SK-MEL-5 (cell line): ENCODE results near the gene SYNE1. TPM values are rescaled to one million over a fixed set of nuclear protein-coding genes. Genes with fewer than 3 reads are reported as not detected.
"Not testable (repeated sequence)": the region's sequence is repeated elsewhere in the genome, so short reads cannot be mapped to it uniquely, and the experiment has no call there.

Experiments used
- DNase-seq: peaks from one replicate; pipeline ENCODE4 v3.0.0-alpha.2; 2016; ENCODE audit warnings: low read depth, low spot score
- in situ Hi-C: cut with HindIII; loops from 2 replicates; pipeline ENCODE4 v1.10.0; 2016; ENCODE audit warnings: low sequenced_read_pairs, high pct_unique_total_duplicates, low pct_unique_long_range_greater_than_20kb
- total RNA-seq: library from RNA; depleted of rRNA; stranded (reverse); fragments of >200 nt; shearing (Covaris generic); gene quantifications from 2 replicates; pipeline ENCODE4 v1.2.3, GENCODE V29; 2014

SYNE1 gene
- total RNA-seq, 1 experiment from 2014 or later = 25.5 TPM

DNA sequence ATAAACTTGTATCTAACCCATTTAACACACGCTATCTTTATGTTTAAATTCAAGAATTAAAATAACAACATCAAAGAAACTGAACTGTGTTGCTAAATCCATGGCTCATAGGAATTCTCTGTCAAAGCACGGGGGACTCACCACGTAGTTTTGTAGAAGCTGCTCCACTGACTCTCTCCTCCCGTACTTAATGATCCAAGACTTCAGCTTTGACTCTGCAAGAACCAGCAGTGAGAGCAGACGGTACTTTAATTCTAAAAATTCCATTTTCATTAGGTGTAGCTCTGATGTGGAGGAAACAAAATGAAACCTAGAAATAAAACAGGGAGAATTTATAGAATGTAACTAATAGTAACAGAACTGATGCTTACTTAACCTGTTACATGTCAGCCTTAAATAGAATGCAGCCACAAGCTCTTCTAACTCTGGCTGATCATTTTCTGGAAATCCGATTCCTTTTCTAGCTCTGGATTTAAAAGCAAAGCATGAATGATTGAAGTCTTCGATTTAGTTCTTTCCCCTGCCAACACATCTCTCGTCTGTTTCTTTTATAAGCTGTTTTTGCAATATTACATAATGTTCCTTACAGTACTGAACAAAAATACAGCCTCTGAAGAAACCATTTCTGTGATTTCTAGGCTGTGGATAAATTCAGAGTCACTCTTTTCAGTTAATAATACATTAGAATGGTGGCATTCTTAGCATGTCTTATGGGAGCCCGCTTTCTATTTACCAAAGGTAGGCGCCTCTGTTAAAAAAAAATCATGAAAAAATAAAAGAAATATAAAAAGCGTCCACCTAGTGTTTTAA lies 165.5 kb downstream of the SYNE1 start:
- in situ Hi-C loops = no loop called here
- no peak for DNase-seq

- DNase-seq = peak; percentile 20
- in situ Hi-C loops = no loop called here
Measured at GRCh38 chr6:152463164-152463563, 174.0 kb downstream of the SYNE1 start.

DNA sequence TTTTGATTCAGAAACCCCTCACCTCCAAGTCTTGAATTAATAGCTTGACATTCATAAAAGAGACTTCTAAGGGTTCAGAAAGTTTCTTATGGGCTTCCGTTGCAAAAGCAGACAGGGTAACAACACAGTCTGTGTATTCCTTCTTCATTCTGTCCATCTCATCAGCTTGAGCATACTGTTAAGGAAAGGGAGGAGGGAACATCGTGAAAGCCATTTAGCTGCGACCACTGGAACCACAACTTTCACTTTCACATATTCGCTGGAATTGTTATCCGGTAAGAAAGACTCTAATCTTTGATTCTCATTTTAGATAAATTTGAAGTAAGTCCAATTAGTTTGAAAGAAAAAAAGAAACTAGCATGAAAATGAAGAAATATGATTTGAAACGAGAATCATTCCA lies 174.4 kb downstream of the SYNE1 start:
- in situ Hi-C loops = no loop called here
- peak; percentile 75 for DNase-seq

GRCh38 chr6:152461556-152461955 lies 175.6 kb downstream of the SYNE1 start:
- in situ Hi-C loops = no loop called here
- DNase-seq = no peak

GRCh38 chr6:152458648-152459644 lies 178.2 kb downstream of the SYNE1 start:
- in situ Hi-C loops = no loop called here

GRCh38 chr6:152457949-152458624 lies 179.1 kb downstream of the SYNE1 start:
- in situ Hi-C loops = no loop called here
- DNase-seq = no peak

More at GRCh38 chr6:152458648-152459644, 178.2 kb downstream of the SYNE1 start:
- DNase-seq = peak; percentile 37

DNA sequence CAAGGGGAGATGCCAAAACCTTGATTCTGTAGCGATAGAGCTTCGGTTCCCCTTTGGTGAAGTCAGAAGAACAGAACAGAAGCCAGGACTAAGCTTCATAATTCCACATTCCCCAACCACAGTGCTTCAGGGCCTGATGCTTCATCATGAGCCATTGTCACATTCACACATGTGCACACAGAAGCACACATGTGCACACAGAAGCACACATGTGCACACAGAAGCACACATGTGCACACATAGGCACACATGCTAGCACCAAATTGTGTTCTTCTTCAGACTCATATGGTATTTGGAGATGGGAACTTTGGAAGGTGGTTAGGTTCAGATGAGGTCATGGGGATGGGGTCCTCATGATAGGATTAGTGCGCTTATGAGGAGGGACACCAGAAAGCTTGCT lies 183.2 kb downstream of the SYNE1 start:
- DNase-seq = no peak
- in situ Hi-C loops = no loop called here

DNA sequence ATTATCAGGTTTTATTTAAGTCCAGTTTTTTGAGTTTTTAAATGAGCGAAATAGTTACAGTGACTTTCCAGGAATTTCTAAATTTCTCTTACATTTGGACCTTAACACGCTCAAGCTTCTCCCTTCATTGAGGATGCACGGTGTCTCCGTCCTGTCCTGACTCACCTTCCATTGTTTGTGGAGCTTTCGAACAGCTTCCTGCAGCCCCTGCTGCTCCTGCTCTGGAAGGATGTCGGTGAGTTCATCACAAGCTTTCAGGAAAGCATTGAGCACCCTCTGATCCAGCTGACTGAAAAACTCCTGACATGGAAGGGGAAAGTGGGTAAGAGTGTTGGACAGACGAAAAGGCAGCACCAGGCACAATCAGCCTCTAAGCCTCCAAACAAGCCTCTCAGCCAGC lies 183.7 kb downstream of the SYNE1 start:
- no peak for DNase-seq
- in situ Hi-C loops = no loop called here

GRCh38 chr6:152452639-152453038 lies 184.5 kb downstream of the SYNE1 start:
- in situ Hi-C loops = no loop called here
- no peak for DNase-seq

DNA sequence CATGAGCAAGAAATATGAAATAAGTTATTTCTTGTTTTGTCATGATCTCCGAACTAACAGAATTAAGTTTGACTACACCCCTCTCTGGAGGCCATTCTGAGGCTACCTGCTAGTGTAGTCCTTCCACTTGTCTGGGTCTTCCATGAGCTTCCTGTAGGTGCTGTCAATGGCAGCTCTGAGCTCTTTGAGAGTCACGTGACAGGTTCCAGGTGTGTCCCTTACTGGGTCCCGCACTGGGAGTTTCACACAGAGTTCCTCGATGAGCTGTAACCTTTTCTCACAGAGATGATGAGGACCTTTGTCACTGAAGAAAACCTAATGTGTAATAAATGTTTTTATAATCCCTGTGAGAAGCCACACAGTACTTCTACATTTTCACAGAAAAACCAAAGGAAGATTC lies 186.6 kb downstream of the SYNE1 start:
- no peak for DNase-seq

GRCh38 chr6:152441902-152442301 lies 195.3 kb downstream of the SYNE1 start:
- in situ Hi-C loops = no loop called here
- DNase-seq = no peak

More for the DNA sequence above, 186.6 kb downstream of the SYNE1 start:
- in situ Hi-C loops = no loop called here

DNA sequence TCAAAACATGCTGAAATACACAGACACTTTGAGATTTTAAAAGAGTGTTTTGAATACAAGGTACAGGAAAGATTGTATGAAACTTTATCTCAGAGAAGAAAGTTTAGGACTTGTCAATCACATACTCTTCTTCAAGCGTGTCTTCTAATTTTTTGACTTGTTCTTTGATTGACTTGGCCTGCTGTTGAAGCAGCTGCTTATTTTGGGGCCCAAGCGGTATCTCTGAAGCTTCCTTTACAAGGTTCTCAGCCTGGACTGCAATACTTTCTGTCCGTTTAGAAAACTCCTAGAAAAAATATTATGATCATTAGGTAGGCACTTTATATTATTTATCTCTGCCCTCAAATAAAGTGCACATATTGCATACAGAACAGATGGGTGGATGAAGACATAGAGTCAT lies 201.3 kb downstream of the SYNE1 start:
- in situ Hi-C loops = no loop called here
- DNase-seq = no peak

DNA sequence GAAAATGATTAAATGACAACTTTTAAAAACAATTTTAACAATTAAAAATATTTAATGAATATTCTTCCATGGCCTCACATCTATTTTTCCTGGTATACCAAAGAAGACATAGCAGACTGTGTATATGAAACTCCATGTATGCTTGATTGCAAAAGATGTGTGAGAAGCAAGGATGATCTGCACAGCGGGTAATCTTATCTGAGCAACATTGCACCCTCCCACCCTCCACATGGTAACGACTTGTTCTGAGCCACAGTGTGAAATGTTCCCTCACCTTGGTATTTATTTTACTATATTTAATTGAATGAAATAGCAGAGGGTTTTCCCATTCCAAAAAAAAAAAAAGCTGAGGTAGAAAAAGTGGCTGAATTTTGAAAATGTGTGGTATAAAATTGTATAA lies 204.4 kb downstream of the SYNE1 start:
- no peak for DNase-seq
- in situ Hi-C loops = no loop called here

DNA sequence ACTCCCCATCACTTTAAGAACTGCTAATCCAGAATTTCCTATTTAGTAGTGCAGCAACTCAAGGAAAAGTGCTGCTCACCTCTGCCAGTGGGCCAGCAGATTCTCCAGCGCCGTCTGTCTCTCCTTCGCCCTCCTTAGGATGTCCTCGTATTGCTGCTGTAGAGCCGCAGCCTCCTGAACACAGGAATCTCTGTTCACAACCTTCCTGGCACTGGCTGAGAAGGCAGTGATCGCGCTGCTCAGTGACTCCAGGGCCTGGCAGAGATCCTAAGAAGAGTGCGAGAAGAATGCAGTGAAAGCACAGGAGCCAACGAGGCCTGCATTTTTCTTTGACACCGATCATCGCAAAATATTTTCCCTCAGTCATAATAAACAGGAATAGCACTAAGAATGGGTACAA lies 209.0 kb downstream of the SYNE1 start:
- DNase-seq = peak; percentile 83
- in situ Hi-C loops = no loop called here

GRCh38 chr6:152426276-152426675 lies 210.9 kb downstream of the SYNE1 start:
- no peak for DNase-seq
- in situ Hi-C loops = no loop called here

- DNase-seq = no peak
- in situ Hi-C loops = no loop called here
Measured at GRCh38 chr6:152423216-152424103, 213.7 kb downstream of the SYNE1 start.

- DNase-seq, in situ Hi-C loops: not testable (repeated sequence)
Measured at GRCh38 chr6:152421496-152421895, 215.7 kb downstream of the SYNE1 start.
